ENCODE data around the gene FAM219A.

The FAM219A gene

DNA sequence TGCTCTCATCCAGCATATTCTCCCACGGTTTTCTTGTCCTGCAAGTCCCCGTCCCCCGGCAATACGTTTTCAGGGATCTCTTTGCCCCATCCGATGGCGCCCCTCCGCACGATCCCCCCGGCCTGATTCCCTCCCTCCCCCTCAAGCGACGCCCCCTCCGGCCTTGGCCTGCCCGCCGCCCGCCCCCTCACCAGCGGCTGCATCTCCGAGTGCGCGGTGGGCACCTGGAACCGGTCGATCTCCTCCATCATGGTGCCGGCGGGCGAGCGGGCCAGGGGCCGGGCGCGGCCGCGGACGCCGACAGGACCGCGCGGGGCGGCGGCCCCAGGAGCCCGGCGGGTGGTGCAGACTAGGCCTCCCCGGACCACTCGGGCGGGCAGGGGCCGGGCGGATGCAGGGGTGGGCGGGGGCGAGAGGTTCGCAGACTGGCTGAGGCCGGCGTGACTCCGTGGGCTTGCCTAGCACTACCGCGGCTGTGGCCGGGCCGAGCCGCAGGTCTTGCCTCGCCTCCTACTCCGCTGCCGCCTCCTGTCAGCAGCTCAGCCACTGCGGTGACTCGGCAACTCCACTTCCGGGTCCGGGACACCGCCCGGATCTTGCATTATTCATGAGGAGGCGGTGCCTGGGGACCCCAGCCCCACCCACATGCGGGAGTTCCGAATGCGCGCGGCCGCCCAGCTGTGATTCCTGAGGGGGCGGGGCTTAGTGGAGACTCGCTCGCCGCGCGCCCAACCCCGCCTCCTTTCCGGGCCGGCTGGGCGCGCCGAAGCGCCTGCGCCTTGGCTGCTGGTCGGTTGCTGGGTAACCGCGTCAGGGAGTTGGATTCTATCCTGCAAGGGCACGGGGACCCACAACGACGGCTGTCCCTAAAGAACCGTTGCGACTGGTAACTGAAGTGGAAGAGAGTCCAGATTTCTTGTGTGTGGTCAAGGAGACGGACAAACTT lies at the start of gene FAM219A, which contains the start of gene DNAI1:
FAM219A (minus strand) TSS at position 558 of the 946 bp plus-strand sequence; CDS start at position 251, 307 bp downstream.
DNAI1 (plus strand) TSS at position 793 of the 946 bp plus-strand sequence. CDS start 201 bp downstream, outside the sequence.
- DNase-seq: peak; percentile 99

DNA sequence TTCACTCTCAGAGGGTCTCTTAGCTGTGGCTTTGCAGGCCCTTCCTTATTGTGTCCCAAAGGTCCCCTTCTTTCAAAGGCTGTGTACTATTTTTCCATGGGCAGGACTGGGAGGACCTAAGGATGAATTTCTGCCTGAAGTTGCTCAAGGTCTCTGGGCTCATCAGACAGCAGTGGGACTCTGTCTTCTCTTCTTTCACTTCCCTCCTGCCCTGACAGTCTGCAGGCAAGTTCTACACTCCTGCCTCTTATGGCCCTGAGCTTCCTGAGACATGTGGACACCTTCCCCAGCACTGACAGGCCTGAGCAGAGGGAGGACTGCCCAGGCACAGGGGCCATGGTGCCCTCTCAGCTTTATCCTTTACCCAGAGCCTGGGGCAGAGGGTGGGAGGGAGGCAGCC lies 49.6 kb upstream of the FAM219A start:
- no peak for DNase-seq

DNA sequence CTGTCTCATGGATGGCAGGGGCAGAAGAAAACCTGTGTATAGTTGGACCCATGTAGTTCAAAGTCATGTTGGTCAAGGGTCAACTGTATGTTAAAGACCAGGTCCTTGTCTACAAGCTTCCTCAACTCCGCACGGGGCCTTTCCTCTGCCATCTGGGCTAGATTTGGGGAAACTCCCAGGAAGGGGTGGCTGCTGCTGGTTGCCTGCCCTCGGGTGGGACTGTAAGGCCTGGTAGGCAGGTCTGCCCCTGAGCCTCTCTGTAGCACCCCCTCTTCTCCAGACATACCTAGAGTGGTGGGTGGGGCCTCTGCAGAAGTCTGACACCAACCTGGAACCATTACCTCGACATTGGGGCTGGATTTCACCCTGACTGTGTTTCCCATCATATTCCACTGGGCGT lies 49.2 kb upstream of the FAM219A start:
- DNase-seq: no peak

DNA sequence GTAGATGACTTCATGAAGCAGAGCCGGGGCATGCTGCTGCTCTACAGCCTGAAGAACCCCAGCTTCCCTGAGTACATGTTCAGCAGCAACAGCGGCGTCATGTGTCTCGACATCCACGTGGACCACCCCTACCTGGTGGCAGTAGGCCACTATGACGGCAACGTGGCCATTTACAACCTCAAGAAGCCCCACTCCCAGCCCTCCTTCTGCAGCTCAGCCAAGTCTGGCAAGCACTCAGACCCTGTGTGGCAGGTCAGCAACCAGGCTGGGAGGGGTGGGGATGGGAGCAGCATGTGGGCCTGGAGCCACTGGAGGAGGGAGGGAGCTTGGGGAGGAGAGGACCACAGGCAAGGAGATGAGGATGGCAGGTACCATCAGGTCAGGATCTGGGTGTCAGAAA lies 48.3 kb upstream of the FAM219A start:
- DNase-seq: no peak

DNA sequence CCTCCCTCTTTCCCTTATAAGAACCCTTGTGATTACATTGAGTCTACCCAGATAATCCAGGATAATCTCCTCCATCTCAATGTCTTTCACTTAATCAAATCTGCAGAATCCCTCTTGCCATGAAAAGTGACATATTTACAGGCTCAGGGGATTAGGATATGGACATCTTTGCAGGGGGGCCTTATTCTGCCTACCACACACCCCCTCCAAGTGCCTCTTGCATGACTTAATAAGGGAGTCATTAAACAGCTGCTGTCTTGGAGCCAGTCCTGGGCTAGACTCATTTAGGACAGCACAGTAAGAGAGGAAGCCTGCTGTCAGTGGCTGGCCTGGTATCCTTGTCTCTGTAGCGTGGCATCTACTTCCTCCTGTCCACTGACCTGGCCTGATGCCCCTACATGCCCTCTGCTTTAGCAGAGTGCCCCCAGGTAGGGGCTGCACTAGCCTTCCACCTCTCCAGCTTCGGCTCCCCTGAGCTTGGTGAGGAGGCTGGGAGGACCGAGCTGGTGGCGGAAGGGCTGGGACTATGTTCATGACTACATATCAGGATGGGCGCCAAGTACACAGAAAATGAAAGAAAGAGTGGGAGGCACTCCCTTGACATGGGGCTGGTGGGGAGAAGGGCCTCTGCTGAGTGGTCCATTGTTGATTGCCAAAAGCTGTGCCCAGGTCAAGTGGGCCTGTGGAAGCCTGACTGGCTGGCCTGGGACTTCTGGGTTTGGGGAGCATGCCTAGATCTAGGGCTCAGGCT lies 47.2 kb upstream of the FAM219A start:
- DNase-seq: no peak

GRCh38 chr9:34503406-34503805 lies 45.0 kb upstream of the FAM219A start:
- DNase-seq: no peak

GRCh38 chr9:34502891-34503290 lies 44.5 kb upstream of the FAM219A start:
- no peak for DNase-seq

DNA sequence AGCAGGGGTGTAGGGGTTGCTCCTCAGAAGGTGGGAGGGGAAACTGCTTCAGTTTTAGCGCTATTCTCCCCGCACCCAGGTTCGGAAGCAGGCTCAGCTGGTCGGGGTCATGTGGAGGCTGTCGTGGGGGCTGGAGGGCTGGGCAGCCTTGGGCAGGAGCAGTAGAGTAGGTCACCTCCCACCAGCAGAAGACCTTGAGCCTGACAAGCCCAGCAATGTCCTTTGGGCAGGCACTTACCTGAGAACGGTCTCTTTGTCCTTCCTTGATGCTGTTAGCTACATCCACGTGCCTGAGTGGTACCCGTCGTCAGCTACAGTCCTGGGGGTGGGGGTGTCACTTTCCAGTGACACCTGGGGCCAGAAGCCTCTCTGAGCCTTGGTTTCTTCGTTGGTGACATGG lies 44.1 kb upstream of the FAM219A start:
- no peak for DNase-seq

- DNase-seq: no peak
Observed at GRCh38 chr9:34501889-34502425, 43.6 kb upstream of the FAM219A start.

- DNase-seq: no peak
Observed at GRCh38 chr9:34501372-34501771, 43.0 kb upstream of the FAM219A start.

GRCh38 chr9:34500623-34501267 lies 42.4 kb upstream of the FAM219A start:
- peak; percentile 69 for DNase-seq

- DNase-seq: no peak
Observed at GRCh38 chr9:34499076-34499475, 40.7 kb upstream of the FAM219A start.

DNA sequence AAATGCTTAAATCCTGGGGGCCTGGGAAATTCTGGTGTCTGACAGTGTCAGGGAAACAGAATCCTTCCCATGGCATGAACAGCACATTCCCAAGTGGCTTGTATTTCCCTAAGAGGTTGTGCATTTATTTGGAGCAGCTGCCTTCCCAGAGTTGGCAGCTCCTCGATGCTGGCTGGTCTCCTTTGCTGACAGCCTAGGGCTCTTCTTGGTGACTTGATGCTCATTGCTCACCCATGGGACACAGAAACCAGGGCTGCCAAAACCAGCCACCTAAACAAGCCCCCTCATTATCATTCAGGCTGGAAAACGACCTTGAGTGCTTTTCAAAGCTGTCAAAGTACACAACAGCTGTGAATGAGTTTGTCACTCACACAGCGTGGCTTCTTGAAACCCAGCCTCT lies 40.2 kb upstream of the FAM219A start:
- no peak for DNase-seq

DNA sequence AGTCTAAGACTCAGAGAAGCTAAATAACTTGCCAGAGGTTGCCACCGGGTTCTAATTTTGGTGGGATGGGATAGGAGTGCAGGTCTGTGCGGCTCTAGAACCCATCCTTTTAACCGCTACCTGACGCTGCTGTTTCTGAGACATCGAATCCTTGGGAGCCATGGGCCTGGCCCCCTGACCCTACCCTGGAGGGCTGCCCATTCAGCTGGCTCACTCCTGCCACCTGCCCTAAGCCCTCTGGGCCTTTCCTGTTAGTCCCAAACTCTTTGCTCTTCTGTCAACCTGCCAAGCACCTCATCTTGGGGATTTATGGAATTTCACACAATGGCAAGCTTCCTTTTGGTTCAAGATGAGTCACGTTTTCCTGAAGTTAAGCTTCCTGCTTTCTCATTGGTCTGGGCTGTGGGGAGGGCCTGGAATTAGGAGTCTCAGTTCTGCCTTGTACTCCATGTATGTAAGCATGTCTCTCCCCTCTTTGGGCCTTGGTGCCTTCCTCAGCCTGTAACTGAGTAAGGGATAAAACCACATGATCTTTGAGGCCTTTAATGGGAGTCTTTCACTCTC lies 37.9 kb upstream of the FAM219A start:
- DNase-seq: no peak

DNA sequence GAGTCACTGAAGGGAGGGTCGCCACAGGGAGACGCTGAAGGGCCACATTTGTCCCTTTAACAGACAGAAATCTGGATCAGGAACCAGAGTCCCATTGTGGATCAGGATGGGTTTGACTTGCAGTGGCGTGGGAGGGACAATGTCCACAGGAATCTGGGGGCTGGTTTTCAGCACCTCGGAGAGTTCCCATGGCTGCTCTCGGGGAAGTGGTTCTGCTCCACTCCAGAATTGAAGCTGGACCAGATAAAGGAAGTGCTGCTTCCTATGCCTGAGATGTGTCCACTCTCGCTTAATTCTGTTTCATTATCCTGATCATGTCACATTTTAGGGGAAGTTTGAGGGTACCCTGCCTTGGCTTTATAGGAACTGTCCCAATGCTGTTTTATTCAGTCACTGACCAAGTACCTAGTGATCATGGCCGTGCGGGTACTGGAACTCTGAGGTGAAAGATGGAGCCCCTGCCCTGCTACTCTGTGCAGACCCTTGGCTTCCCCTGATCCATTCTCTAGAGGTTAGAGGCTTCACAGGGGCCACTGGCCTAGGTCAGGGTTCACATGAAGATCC lies 35.7 kb upstream of the FAM219A start:
- peak; percentile 83 for DNase-seq

DNA sequence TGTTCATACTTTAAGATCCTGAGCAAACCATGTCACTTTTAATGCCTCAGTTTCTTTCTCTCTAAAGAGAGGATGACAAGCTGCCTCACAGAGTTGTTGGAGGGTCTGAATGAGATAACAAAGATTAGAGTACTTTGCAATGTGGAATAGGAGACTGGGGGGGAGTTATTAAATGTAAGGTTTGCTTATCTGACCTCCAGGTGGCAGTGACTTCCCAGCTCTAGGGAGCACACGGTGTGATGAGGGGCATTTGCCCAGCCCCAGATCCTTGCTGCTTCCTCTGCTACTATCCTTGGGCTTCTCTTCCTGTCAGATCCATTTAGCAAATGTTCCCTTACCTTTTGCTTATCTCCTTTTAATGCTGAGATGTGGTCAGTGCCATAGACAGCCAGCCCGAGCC lies 33.7 kb upstream of the FAM219A start:
- no peak for DNase-seq

DNA sequence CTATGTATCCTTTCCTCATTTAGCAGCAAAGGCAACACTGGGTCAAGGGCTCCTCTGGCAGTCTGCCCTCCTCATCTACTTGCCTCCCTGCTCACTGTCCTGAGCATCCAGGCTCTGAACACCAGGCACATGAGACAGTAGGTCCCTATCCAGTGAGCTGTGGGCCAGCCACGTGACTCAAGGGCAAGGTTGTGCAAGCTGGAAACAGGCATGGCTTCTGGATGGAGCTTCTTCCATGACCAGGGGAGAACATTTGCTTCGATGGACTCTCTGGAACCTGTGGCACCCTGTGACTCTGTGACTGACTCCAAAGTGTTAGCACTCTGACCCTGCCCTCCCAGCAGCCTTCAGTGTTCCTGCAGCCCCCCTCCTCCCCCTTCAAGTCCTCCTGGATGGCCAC lies 33.2 kb upstream of the FAM219A start:
- no peak for DNase-seq

DNA sequence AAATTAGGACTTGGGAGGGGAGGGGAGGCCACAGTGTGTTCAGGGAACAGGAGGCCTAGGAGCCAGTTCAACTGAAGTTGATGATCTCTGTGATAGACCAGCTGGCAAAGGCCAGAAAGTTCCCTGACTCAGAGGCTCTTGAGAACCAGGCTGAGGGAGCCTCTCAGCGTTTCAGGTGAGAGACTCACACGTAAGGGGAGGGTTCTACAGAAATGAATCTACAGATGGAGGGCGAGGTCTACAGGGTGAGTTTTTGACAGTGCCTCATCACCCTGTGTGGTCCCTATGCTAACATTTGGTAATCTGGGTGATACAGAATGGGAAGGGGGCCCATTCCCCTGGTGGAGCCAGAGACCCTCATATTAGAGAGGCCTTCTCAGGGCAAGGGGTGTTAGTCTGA lies 32.4 kb upstream of the FAM219A start:
- no peak for DNase-seq

DNA sequence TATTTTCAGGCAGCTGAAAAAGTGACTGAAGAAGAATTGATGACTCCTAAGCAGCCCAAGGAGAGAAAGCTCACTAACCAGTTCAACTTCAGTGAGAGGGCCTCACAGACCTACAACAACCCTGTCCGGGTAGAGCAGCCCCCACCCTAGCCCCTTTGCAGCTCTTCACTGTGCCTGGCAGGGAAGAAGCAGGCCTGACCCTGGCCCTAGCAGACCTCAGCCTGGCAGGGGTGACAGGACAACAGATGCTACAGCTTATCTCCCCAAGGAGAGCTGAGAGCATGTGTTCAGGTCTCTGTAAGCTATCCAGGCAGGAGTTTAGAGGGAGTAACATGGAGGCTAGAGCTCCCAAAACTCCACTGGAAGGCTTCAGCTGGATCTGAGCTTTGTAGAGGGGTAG lies 32.0 kb upstream of the FAM219A start:
- DNase-seq: no peak

DNA sequence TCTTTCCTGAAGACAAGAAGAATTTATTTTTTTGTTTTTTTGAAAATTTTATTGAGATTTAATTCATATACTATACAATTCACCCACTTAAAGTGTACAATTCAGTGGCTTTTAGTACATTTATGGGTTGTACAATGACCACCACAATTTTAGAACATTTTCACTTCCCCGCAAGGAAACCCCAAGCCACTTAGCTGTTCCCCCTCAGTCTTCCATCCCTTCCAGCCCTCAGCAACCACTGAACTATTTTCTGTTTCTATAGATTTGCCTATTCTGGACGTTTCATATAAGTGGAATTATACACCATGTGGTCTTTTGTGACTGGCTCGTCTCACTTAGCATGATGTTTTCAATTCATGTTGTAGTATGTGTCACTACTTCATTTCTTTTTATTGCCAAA lies 28.2 kb upstream of the FAM219A start:
- peak; percentile 4 for DNase-seq

- DNase-seq: peak; percentile 33
Observed at GRCh38 chr9:34485822-34486221, 27.5 kb upstream of the FAM219A start.

- DNase-seq: peak; percentile 90
Observed at GRCh38 chr9:34484678-34485077, 26.3 kb upstream of the FAM219A start.

All from islet precursor cell (in vitro differentiated cells).